Ramos (cell line): ENCODE results near the gene MPL.

Experiments used
- in situ Hi-C: fragments of 300-500 bp; cut with MboI; formaldehyde crosslinking; loops from one replicate; pipeline ENCODE4 v1.14.3; 2022; ENCODE audit warnings: low sequenced_read_pairs; ENCODE audit not compliant: unreplicated experiment

The MPL gene

DNA sequence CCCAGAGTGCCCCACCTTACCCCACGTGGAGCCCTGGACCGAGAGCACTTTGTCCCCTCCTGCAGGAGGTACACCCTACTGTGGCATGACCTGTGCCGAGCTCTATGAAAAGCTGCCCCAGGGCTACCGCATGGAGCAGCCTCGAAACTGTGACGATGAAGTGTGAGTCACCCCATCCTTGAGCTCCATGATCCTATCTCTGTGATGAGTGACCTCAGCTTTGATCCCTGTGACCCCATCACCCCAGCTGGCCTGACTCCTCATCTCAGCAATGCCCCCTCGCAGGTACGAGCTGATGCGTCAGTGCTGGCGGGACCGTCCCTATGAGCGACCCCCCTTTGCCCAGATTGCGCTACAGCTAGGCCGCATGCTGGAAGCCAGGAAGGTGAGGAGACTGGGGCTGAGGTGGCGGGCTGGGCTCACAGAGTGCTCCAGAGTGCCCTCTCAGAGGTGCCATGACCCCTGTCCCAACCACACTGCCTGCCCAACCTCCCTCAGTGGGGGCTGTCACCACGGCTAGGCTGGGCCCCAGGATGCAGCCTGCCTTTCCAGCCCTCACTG lies 16.2 kb upstream of the MPL start:
- in situ Hi-C loops: no loop called here

DNA sequence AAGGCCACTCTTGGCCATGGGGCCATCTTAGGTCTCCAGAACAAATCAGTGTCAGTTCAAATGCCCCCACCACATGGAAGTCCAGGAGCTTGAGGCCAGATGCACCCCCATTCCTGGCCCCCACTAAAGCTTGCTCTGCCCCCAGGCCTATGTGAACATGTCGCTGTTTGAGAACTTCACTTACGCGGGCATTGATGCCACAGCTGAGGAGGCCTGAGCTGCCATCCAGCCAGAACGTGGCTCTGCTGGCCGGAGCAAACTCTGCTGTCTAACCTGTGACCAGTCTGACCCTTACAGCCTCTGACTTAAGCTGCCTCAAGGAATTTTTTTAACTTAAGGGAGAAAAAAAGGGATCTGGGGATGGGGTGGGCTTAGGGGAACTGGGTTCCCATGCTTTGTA lies 15.1 kb upstream of the MPL start:
- in situ Hi-C loops: no loop called here

DNA sequence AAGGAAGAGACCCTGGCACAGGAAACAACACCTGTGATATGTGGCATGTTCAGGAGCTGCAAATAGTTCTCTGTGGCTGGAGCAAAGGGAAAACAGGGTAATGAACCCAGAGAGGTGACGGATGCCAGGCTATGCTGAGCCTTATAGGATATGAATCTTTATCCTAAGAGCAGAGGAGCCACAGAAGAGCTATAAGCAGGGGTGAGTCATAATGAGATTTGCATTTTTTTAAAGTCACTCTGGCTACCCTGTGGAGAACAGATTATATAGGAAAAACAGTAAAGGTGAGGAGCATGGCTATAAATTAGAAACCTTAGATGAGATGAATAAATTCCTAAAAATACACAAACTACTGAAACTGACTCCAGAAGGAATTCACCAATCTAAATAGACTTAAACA lies 12.8 kb upstream of the MPL start:
- in situ Hi-C loops: no loop called here

DNA sequence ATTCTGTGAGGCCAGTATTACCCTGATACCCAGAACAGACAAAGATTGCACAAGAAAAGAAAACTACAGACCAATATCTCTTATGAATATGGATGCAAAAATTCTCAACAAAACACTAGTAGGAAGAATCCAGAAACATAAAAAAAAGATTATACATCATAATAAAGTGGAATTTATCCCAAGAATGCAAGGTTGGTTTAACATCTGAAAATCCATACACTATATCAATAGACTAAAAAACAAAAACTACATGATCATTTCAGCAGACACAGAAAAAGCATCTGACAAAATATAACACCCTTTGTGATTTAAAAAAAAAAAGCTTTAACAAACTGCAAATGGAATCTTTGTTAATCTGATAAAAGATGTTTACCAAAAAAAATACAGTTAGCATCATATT lies 12.2 kb upstream of the MPL start:
- in situ Hi-C loops: no loop called here

DNA sequence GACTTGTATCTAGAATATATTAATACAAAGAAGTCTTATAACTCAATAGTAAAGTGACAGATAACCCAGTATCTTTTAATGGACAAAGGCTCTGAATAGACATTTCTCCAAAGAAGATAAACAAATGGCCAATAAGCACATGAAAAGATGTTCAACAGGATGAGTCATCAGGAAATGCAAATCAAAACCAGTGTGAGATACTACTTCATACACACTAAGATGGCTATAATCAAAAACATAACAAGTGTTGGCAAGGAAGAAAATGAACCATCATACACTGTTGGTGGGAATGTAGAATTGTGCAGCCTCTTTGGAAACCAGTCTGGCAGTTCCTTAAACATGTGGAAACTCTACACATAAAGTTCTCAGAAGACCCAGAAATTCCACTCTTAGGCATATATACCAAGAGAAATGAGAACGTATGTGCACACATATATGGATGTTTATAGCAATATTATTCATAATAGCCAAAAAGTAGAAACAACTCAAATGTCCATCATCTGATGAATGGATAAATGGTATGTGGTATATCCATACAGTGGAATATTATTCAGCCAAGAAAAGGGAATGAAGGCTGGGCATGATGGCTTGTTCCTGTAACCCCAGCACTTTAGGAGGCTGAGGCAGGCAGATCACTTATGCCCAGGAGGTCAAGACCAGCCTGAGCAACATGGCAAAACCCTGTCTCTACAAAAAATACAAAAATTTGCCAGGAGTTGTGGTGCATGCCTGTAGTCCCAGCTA lies 9.9 kb upstream of the MPL start:
- in situ Hi-C loops: no loop called here

DNA sequence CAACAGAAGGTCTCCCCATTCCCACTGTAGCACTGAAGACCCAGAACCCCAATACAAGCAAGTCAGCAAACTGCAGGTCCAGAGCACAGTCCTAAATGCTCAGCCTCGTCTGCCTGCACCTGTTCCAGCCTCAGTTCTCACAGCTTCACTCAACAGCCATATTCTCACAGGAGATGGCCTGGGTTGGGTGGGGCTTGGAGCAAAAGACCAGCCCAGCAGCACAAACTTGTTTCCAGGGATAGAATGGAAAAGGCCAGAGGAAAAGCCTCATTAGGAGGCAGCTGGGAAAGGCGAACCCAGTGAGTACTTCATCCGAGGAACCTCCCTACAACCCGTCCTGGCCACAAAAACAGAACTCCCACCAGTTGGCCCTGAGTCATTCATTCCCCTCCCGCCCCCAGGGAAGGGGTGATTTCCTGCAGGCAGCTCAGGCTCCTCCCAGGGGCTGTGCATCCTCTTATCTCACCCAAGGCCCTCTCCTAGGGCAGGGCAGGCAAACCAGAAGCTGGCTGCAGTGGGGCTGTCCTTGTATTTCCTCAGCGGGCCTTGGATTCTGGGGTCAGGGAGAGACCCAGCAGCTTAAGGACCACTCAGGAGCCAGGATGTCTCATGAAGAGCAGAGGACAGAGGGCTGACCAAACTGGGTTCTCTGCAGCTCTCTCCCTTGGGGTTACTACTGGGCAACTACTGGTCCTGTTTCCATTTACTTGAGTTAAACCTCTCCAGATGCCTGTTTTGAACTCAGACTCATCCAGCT lies 7.4 kb upstream of the MPL start:
- in situ Hi-C loops: no loop called here

DNA sequence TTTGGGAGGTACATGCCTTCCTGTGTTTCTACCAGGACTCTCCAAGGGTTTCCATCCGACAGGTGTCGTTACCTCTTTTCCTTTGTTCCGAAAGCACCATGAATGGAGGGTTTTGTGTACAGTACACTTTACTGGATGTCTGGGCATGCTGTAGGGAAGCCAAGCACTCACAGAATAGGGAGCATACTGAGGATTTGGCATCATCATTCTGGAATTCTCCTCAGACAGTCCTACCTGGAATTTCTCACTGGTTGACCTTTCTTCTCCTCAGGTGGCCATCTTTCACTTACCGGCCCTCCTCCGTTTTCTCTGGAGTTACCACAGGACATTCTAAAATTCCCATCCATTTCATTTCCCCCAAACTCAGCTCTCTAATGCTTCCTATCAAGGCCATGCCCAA lies 5.9 kb upstream of the MPL start:
- in situ Hi-C loops: no loop called here

DNA sequence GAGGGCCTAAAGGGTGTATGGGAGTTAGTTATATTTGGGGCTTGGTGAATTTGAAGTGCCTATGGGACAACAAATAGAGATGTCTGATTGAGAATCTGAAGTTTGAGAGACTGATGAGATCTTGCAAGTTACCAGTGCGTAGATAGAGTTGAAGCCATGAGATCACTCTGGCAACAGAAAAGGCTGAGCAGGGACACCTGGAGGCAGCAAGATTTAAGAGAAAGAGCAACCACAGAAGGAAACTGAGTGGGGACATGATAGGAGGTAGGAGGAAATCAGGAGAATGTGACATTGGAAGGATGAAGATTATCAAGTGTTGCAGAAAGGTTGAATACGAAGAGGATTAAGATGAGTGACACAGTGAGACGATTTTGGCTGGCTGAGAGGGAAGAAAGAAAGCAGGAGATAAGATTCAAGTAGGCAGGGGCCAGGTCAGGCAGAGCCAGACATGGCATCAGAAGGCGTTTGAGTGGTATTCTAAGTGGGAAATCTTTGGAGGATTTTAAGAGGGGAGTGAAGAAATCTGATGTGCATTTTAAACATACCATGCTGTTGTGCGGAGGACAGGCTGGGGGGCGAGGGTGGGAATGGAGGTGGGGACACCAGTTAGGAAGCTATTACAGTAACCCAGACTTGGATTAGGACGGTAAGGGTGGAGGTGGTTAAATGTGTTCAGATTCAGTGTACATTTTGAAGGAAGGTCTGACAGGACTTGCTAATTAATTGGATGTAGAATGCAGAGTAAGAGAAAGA lies 3.0 kb upstream of the MPL start:
- in situ Hi-C loops: no loop called here

DNA sequence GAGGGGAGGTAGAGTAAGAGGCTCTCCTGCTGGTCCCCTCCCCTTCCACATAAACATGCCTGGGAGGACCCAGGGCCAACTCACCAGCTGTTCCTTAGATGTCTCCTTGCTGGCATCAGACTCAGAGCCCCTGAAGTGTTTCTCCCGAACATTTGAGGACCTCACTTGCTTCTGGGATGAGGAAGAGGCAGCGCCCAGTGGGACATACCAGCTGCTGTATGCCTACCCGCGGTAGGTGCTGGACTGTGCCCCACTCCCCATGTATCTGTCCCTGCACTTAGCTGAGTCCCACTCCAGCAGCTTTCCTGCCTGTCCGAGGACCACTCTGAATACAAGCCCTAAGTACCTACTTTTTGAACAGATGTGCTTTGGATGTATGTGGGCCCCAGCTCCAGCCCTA lies 383 bp downstream of the MPL start:
- in situ Hi-C loops: no loop called here

DNA sequence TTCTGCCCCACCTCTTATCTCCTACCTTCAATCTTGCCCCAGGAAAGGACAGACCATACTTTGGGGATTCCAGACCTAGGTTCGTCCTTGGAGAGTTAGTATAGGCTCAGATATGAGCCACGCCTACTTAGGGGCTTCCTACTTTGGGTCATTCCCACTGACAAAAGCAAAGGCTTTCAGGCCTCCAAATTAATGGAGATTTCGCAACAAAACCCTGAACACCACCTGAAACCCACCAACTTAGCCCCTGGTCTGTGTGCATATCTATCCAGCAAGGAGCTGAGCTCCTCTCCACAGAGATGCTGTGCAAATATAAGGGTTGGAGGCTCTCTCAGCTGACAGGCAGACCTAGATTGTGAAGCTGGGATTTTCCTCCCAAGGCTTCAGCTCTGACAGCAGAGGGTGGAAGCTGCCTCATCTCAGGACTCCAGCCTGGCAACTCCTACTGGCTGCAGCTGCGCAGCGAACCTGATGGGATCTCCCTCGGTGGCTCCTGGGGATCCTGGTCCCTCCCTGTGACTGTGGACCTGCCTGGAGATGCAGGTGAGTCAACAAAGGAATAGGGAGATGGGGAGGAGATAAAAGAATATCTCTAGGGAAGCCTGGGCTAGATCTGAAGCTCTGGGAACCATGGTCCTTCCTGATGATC lies 2.1 kb downstream of the MPL start:
- in situ Hi-C loops: no loop called here

DNA sequence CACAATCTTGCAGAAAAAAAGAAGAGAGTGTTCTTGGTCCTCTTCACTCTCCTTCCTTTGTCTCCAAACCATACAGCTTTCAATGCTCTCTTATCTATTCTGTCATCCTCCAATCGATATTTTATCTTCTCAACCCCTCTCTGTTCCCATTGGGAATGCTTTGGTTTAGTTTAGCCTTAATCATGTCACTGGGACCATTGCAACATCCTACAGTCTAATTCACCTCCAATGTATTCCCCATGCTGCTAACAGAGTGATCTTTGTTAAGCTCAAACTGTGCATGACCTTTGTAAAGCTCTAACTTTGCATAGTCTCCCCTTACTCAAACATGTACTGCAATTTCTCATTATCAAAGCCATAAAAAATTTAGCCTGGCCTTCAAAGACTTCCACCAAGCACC lies 2.9 kb downstream of the MPL start:
- in situ Hi-C loops: no loop called here

DNA sequence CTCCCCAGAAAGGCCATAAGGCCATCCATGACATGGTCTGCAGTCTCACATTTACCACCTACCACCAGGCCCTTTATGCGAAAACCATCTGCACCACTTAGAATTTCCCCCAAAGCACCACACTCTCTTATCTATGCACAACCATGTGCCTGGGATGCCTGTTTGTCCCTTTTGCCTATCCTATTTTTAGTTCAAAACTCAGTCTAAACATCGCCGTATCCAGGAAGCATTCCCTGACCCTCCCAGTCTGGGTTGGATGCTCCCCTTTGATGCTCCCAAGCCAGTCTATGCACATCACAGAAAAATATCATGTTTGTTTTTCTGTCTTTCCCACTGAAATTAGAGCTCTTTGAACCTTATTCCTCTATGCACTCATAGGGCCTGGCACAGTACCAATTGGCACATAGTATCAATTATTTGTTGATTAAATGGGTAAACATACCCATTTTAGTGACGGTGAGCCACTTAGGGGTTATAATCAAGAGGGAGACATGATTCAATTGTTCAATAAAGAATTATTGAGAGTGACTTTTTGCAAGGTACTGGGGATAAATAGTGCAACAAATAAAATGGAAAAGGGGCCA lies 6.7 kb downstream of the MPL start:
- in situ Hi-C loops: no loop called here

DNA sequence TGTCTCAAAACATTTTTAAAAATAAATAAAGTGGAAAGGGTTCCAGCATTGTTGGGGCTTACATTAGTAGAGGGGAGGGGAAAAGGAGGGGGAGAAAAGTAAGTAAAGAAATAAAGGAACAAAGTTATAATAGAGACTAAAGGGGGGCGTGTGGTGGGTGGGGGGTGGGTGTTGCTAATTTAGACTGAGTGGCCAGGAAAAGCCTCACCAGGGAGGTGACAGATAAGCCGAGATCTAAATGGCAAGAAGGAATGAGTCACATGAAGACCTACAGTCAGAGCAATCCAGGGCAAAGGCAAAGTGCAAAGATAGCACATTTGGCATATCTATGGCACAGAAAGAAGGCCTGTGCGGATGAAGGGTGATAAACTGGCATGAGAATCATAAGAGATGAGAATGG lies 7.5 kb downstream of the MPL start:
- in situ Hi-C loops: no loop called here

DNA sequence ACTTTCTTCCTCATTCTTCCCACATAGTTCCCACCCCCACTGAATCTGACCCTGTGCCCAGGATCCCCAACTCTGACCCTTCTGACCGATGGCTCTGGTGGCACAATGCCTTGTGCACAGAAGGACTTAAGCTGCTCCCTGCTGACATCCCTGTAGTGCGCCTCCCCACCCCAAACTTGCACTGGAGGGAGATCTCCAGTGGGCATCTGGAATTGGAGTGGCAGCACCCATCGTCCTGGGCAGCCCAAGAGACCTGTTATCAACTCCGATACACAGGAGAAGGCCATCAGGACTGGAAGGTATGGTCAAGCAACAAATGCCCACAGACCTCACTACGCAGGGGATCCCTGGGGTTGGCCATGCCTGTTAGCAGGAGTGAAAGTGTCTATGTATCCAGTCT lies 9.0 kb downstream of the MPL start:
- in situ Hi-C loops: no loop called here

DNA sequence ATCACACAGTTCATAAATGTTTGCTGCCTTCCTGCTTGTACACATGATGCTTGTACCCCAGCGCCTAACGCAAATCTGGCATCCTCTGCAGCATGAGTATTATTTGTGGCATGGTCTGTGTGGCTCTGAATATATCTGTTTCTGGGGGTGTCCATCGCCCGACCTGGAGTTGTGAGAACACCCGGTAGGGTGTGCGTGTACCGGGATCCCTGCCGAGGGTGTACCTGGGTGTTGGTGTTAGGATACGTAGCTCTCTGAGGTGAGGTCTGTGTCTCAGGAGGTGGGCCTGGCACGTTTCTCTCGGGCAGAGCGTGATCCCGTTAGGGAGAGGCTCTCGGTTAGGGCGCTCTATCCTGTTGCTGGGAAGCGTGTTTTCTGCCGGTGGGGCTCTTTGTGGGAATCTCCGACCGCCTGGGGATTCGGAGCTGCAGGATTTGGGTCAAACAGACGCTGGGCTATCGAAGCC lies 10.8 kb downstream of the MPL start:
- in situ Hi-C loops: no loop called here

DNA sequence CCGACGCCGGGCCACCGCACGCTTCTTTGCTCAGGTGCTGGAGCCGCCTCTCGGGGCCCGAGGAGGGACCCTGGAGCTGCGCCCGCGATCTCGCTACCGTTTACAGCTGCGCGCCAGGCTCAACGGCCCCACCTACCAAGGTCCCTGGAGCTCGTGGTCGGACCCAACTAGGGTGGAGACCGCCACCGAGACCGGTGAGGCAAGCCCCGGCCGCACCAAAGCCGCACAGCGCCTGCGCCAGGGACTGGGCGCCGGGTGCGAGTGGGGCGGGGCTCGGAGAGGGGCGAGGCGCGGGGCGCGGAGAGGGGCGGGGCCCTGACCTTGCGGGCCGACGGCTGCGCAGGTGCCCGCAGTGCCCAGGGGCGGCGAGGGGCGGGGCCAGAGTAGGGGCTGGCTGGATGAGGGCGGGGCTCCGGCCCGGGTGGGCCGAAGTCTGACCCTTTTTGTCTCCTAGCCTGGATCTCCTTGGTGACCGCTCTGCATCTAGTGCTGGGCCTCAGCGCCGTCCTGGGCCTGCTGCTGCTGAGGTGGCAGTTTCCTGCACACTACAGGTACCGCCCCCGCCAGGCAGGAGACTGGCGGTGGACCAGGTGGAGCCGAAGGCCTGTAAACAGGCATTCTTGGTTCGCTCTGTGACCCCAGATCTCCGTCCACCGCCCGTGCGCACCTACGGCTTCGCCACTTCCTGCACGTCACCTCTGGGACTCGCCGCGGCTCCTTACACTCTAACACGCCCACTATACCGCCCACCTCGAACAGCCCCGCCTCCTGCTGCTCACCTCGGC lies 11.4 kb downstream of the MPL start:
- in situ Hi-C loops: no loop called here

DNA sequence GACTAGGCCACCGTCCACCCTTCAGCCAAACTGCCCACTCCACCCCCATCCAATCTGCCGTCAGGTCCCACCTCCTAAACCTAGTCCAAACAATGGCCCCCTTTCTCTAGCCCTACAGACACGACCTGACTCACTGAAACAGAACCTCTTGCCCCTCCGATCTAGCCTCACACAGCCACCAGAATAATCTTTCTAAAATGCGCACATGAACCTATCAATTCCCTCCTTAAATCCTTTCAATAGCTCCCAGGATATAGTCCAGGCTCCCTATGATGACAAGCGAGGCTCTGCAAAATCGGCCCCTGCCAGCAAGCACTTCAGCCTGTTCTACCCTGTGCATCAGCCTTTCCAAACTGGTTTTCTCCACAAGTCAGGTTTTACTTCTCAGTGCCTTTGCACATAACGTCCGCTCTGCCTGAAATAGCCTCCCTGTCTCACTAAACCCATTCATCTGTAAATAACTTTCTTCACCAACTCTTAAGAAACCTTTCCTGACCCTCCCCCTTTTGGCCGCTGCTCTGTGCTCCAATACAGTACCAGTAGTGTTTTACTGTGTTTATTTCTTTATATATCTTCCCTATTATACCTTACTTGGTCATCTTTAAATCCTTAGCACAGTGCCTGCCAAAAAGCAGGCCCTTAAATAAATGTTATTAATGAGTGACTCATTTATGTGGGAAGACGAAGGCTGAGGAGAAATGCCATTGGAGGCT lies 12.1 kb downstream of the MPL start:
- in situ Hi-C loops: no loop called here

DNA sequence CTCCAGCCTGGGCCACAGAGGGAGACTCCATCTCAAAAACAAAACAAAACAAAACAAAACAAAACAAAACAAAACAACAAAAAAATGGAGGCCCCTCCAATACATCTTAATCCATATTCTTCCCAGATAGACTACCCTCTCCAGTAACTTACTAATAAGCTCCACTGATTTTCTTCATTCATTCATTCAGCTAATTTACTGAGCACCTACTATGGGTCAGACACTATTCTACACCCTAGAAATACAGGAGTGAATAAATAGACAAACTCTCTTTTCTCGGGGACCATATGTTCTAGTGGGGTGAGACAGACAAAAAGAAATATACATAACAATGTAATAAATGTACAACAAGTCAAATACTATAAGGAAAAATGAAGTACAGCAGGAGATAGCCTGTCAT lies 13.4 kb downstream of the MPL start:
- in situ Hi-C loops: no loop called here
